ENCODE results near the gene ADAMTS12.

Gene ADAMTS12

GRCh38 chr5:33628796-33629195 lies 263.0 kb downstream of the ADAMTS12 start:
- TF ChIP-seq CTCF (IDR thresholded peaks at IDR 0.05; ENCODE audit: control insufficient read depth, extremely low read depth, insufficient read depth): no peak
- no peak for DNase-seq (ENCODE audit: low read depth)
- H3K4me3 ChIP-seq (ENCODE audit: low read depth, low read length): no peak overlapping the region

- TF ChIP-seq CTCF (IDR thresholded peaks at IDR 0.05; ENCODE audit: control insufficient read depth, extremely low read depth, insufficient read depth): no peak
- H3K4me3 ChIP-seq (ENCODE audit: low read depth, low read length): no peak overlapping the region
Observed at GRCh38 chr5:33621514-33621913, 270.3 kb downstream of the ADAMTS12 start.

GRCh38 chr5:33614039-33614438 lies 277.8 kb downstream of the ADAMTS12 start:
- DNase-seq (ENCODE audit: low read depth): no peak
- no peak for TF ChIP-seq CTCF (IDR thresholded peaks at IDR 0.05; ENCODE audit: control insufficient read depth, extremely low read depth, insufficient read depth)
- H3K4me3 ChIP-seq (ENCODE audit: low read depth, low read length): no peak overlapping the region

More at GRCh38 chr5:33621514-33621913, 270.3 kb downstream of the ADAMTS12 start:
- no peak for DNase-seq (ENCODE audit: low read depth)

DNA sequence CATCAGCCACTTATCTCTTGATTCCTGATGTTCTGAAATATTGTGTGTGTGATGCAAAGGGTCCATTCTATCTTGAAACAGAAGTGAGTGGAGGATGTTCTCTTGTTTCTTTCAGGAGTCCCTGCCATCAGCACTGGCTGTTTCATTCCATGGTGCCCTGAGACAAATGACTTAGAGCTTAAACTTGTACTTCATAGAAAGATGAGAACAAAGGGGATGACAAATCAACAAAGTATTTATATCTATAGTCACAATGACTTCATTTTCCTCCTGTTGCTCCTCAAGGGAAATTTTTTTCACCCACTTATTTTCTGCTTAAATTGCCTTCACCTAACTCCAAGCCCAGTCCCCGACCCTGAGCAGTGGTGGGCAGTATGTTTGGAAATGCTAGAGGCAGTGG lies 279.4 kb downstream of the ADAMTS12 start:
- DNase-seq (ENCODE audit: low read depth): no peak
- H3K4me3 ChIP-seq (ENCODE audit: low read depth, low read length): no peak overlapping the region
- no peak for TF ChIP-seq CTCF (IDR thresholded peaks at IDR 0.05; ENCODE audit: control insufficient read depth, extremely low read depth, insufficient read depth)

- no peak for DNase-seq (ENCODE audit: low read depth)
- no peak overlapping the region for H3K4me3 ChIP-seq (ENCODE audit: low read depth, low read length)
- no peak for TF ChIP-seq CTCF (IDR thresholded peaks at IDR 0.05; ENCODE audit: control insufficient read depth, extremely low read depth, insufficient read depth)
Observed at GRCh38 chr5:33611877-33612276, 279.9 kb downstream of the ADAMTS12 start.

GRCh38 chr5:33608344-33609041 lies 283.3 kb downstream of the ADAMTS12 start:
- DNase-seq (ENCODE audit: low read depth): peak; percentile 15
- no peak overlapping the region for H3K4me3 ChIP-seq (ENCODE audit: low read depth, low read length)
- TF ChIP-seq CTCF (IDR thresholded peaks at IDR 0.05; ENCODE audit: control insufficient read depth, extremely low read depth, insufficient read depth): no peak

DNA sequence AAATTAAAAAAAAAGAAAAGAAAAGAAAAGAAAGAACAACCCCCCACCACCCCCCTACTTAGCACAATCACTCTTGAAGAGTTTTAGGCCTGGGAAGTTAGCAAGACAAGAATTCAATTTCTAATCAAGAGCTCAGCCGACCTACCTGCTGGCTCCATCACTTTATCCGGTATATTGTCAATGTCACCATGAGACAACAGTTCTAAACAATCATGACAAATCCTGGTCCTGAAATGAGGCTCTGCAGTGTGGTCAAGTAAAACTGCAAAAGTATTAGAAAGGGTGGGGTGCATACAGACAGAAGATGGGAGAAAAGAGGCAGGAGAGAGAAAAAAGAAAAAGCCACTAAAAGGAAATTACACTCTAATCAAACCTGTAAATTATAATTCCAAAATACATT lies 287.3 kb downstream of the ADAMTS12 start:
- TF ChIP-seq CTCF (IDR thresholded peaks at IDR 0.05; ENCODE audit: control insufficient read depth, extremely low read depth, insufficient read depth): no peak
- H3K4me3 ChIP-seq (ENCODE audit: low read depth, low read length): no peak overlapping the region
- no peak for DNase-seq (ENCODE audit: low read depth)
